ENCODE data around the gene SLC2A6.
"Not testable (repeated sequence)": the region's sequence is repeated elsewhere in the genome, so short reads cannot be mapped to it uniquely, and the experiment has no call there.

Gene SLC2A6

GRCh38 chr9:133459476-133460404 is 19.2 kb downstream of the SLC2A6 start, which contains the start of gene CACFD1:
Gene CACFD1, plus strand, starts transcription at chr9:133459978. Its CDS starts 89 bp downstream, at chr9:133460067.
- DNase-seq = peak; percentile 92

- DNase-seq = no peak
These were observed 20.1 kb downstream of the SLC2A6 start for GRCh38 chr9:133458643-133459312.

- DNase-seq = no peak
These were observed 21.2 kb downstream of the SLC2A6 start for GRCh38 chr9:133457748-133458147.

GRCh38 chr9:133457233-133457632 is 21.7 kb downstream of the SLC2A6 start:
- no peak for DNase-seq

GRCh38 chr9:133456409-133456808 is 22.5 kb downstream of the SLC2A6 start:
- DNase-seq = no peak

GRCh38 chr9:133455936-133456335 is 23.0 kb downstream of the SLC2A6 start:
- no peak for DNase-seq

- no peak for DNase-seq
These were observed 23.8 kb downstream of the SLC2A6 start for GRCh38 chr9:133454943-133455673.

GRCh38 chr9:133454325-133454724 is 24.6 kb downstream of the SLC2A6 start:
- no peak for DNase-seq

GRCh38 chr9:133453651-133454050 is 25.2 kb downstream of the SLC2A6 start:
- no peak for DNase-seq

GRCh38 chr9:133452562-133452961 is 26.3 kb downstream of the SLC2A6 start:
- no peak for DNase-seq

- not testable (repeated sequence) for DNase-seq
These were observed 27.0 kb downstream of the SLC2A6 start for GRCh38 chr9:133451865-133452264.

GRCh38 chr9:133449760-133450159 is 29.1 kb downstream of the SLC2A6 start:
- DNase-seq = no peak

GRCh38 chr9:133448487-133448972 is 30.4 kb downstream of the SLC2A6 start:
- DNase-seq = no peak

- DNase-seq = no peak
These were observed 33.5 kb downstream of the SLC2A6 start for GRCh38 chr9:133445293-133445969.

GRCh38 chr9:133443982-133444381 is 34.9 kb downstream of the SLC2A6 start:
- DNase-seq = no peak

GRCh38 chr9:133443248-133443647 is 35.7 kb downstream of the SLC2A6 start:
- no peak for DNase-seq

- no peak for DNase-seq
These were observed 37.3 kb downstream of the SLC2A6 start for GRCh38 chr9:133441571-133441970.

- DNase-seq = no peak
These were observed 38.0 kb downstream of the SLC2A6 start for GRCh38 chr9:133440874-133441273.

GRCh38 chr9:133439337-133439736 is 39.6 kb downstream of the SLC2A6 start:
- DNase-seq = no peak

GRCh38 chr9:133437753-133438531 is 41.0 kb downstream of the SLC2A6 start:
- DNase-seq = no peak

GRCh38 chr9:133436681-133437080 is 42.2 kb downstream of the SLC2A6 start:
- no peak for DNase-seq
